GM12872 (cell line): ENCODE data around the gene SKIL.

Source experiments
- TF ChIP-seq, protein P1 (sequence below): IDR thresholded peaks from 3 replicates; pipeline ENCODE4 v1.5.1; 2011; ENCODE audit warnings: low read depth, mild to moderate bottlenecking, low read length, moderate library complexity; ENCODE audit not compliant: insufficient read depth

Gene SKIL

DNA sequence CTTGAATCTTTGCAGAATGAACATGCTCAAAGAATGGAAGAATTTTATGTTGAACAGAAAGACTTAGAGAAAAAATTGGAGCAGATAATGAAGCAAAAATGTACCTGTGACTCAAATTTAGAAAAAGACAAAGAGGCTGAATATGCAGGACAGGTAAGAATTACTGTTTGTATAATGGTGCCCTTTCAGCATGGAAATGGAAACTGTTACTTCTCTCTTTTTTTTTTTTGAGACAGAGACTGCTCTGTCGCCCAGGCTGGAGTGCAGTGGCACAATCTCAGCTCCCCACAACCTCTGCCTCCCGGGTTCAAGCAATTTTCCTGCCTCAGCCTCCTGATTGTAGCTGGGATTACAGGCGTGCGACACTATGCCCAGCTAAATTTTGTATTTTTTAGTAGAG, 33.6 kb downstream of the SKIL start:
- TF ChIP-seq, protein P1, sequence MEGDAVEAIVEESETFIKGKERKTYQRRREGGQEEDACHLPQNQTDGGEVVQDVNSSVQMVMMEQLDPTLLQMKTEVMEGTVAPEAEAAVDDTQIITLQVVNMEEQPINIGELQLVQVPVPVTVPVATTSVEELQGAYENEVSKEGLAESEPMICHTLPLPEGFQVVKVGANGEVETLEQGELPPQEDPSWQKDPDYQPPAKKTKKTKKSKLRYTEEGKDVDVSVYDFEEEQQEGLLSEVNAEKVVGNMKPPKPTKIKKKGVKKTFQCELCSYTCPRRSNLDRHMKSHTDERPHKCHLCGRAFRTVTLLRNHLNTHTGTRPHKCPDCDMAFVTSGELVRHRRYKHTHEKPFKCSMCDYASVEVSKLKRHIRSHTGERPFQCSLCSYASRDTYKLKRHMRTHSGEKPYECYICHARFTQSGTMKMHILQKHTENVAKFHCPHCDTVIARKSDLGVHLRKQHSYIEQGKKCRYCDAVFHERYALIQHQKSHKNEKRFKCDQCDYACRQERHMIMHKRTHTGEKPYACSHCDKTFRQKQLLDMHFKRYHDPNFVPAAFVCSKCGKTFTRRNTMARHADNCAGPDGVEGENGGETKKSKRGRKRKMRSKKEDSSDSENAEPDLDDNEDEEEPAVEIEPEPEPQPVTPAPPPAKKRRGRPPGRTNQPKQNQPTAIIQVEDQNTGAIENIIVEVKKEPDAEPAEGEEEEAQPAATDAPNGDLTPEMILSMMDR = no peak

DNA sequence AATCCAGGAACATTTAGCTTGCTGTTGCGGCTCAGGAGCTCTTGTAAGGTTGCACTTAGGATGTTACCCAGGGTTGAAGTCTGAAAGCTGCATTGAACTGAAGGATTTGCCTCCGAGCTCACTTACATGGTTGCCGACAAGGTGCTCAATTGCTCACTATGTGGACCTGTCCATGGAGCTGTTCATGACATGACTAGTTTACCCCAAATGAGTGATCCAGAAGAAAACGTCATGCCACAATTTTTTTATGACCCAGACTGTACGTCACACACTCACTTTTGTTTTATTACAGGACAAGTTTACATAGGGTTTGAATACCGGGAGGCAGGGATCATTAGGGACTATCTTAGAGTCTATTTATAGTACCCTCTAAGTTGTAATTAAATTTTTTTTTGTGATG, 40.2 kb downstream of the SKIL start:
- TF ChIP-seq, protein P1 = no peak

DNA sequence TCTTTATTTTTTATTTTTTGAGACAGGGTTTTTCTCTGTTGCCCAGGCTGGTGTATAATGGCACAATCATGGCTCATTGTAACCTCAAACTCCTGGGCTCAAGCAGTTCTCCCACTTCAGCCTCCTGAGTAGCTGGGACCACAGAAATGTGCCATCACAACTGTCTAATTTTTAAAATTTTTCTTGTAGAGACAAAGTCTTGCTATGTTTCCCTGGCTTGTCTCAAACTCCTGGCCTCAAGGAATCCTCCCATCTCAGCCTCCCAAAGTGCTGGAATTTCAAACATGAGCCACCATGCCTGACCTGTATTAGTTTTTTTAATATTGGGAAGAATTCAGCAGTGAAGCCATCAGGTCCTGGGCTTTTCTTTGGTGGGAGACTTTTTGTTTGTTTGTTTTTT, 47.6 kb downstream of the SKIL start:
- TF ChIP-seq, protein P1 = no peak

DNA sequence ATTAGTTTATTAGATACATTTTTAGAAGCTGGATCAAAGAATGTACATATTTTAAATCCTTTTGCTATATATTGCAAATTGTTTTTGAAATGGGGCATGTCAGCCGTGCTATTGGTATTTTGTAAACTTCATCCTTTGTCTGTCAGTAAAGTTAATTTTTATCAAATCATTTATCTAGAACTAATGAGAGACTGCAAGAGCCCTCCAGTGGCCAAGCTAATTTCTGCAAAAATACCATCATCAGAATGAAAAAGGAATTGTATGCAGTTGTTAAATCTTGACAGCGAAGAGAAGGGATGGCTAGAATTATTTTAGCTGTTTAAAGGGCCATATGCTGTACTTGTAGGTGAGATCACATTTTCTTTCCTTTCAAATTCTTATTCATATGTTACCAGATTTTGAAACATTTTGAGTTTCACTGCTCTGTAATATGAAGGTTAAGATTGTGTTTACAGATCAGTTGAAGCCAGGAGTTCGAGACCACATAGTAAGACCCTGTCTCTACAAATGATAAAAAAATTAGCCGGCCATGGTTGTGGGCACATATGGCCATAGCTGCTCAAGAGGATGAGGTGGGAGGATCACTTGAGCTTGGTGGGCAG, 53.0 kb downstream of the SKIL start:
- TF ChIP-seq, protein P1 = peak; percentile 56

DNA sequence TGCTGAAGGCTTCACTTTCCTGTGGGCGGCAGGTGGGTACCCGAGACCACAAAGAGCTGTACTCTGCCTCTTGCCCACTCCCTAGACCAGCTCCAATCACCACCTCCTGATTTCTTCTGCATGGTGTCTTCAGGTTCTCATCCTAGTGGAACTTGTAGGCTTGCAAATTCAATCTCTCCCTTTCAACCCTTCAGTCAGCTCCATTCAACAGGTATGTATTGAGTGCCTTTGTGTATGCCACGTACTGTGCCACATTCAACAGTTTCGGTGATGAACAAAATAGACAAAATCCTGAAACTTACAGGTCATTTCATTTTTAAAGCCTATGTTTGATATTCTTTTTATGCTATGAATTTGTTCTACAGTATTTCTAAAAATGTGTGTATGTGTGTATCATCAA, 55.8 kb downstream of the SKIL start:
- TF ChIP-seq, protein P1 = no peak

DNA sequence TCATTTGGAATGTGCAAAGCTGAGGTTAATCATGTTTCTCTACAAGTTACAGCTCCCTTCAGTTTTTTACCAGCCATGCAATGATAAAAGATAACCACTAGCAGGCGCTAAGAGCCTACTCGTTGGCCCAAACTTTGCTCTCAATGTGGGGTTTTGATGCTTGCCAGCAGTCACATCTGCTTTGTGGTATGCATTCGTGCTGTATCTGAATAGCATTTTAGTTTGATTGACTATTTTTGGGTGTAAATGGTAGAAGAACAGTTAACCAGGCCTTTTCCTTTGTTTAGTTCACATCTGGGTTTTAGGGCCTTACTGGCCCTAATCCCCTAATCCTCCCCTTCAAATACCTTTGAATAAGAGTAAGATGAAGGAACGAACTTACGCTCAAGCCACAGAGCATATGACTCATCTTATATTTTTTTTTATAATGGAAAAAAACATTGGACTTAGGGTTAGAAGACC, 56.7 kb downstream of the SKIL start:
- TF ChIP-seq, protein P1 = peak; percentile 99

DNA sequence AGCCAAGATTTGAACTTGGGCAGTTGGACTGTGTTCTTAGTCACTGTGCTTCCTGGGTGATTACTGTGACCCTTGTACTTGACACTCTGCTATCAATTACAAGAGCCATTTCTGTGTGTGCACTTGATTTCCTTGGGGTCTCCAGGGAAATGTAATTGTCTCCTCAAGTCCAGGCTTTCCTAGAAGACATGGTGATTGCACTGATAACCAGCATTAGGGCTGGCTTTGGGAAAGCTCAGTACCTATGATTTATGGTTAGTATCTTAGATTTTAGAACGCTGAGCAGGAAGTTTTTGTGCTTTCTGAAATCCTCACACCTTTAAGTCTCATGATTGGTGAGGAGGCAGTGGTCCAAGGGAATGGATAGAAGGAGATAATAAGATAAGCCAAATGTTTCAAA, 59.6 kb downstream of the SKIL start:
- TF ChIP-seq, protein P1 = no peak
